SK-N-SH (cell line): ENCODE results near the gene HINT2. TPM values are rescaled to one million over a fixed set of nuclear protein-coding genes. Genes with fewer than 3 reads are reported as not detected.

ENCODE experiments used
- CTCF ChIA-PET: fragments of 300-600, 350-600 bp; formaldehyde crosslinking; extraction: SDS; loops from one replicate; lab custom pipeline; 2021; lab: Yijun Ruan, JAX
- POLR2A ChIA-PET: fragments of 350-600 bp; sonication (Branson Sonifier 250); formaldehyde crosslinking; extraction: SDS; loops from one replicate; lab custom pipeline; 2020; ENCODE audit warnings: antibody characterized with exemption, inconsistent platforms; lab: Yijun Ruan, JAX
- DNase-seq: peaks from one replicate; pipeline ENCODE4 v3.0.0; 2012
- H2AFZ ChIP-seq: fragments of 200-600 bp; sonication (generic); 2 replicates; pipeline ENCODE4 v1.8.1; 2016; ENCODE audit warnings: antibody characterized with exemption, mild to moderate bottlenecking, low read depth
- H3F3A ChIP-seq: fragments of 200-600 bp; sonication (generic); replicated peaks from 2 replicates; pipeline ENCODE3; 2016; ENCODE audit warnings: antibody characterized with exemption, mild to moderate bottlenecking; ENCODE audit not compliant: insufficient read depth
- H3K27ac ChIP-seq, 2 experiments: fragments of 200-500 bp in 1 of 2; fragments of 200-600 bp in 1 of 2; sonication (Bioruptor generic) in 1 of 2; sonication (generic), shearing (Covaris generic) in 1 of 2; 2 replicates each; pipeline versions ENCODE4 v1.5.1 to v1.6.1; 2014 to 2016; ENCODE audit warnings: low read depth in 2 of 2, inconsistent platforms in 1 of 2, low read length in 1 of 2, mild to moderate bottlenecking in 1 of 2, mixed read lengths in 1 of 2
- H3K27me3 ChIP-seq: fragments of 200-600 bp; sonication (generic), shearing (Covaris generic); 2 replicates; pipeline ENCODE4 v1.6.1; 2016; ENCODE audit warnings: mixed run types; ENCODE audit not compliant: insufficient read depth
- H3K36me3 ChIP-seq, 2 experiments: fragments of 200-500 bp in 1 of 2; fragments of 200-600 bp in 1 of 2; sonication (Bioruptor generic) in 1 of 2; sonication (generic) in 1 of 2; replicated peaks in 1 of 2; 2 replicates each; pipeline versions ENCODE3 to v1.5.1; 2014 to 2016; ENCODE audit warnings: low read length in 1 of 2, mild to moderate bottlenecking in 1 of 2; ENCODE audit not compliant: insufficient read depth in 2 of 2, control insufficient read depth in 1 of 2
- H3K4me1 ChIP-seq, 2 experiments: fragments of 200-500 bp in 1 of 2; fragments of 200-600 bp in 1 of 2; sonication (Bioruptor generic) in 1 of 2; sonication (generic), shearing (Covaris generic) in 1 of 2; 2 replicates each; pipeline versions ENCODE4 v1.5.1 to v1.6.1; 2014 to 2016; ENCODE audit warnings: low read depth in 1 of 2, low read length in 1 of 2, mixed run types in 1 of 2; ENCODE audit not compliant: insufficient read depth in 2 of 2, control insufficient read depth in 1 of 2
- H3K4me2 ChIP-seq: fragments of 200-600 bp; sonication (generic), shearing (Covaris generic); 2 replicates; pipeline ENCODE4 v1.6.1; 2017; ENCODE audit warnings: mixed run types
- H3K4me3 ChIP-seq, 2 experiments: fragments of 200-500 bp in 1 of 2; fragments of 200-600 bp in 1 of 2; sonication (Bioruptor generic) in 1 of 2; sonication (generic), shearing (Covaris generic) in 1 of 2; 2 replicates each; pipeline versions ENCODE4 v1.5.1 to v1.8.1; 2014 to 2016; ENCODE audit warnings: low read depth in 2 of 2, inconsistent platforms in 1 of 2, low read length in 1 of 2, mild to moderate bottlenecking in 1 of 2, mixed read lengths in 1 of 2, moderate library complexity in 1 of 2
- H3K79me2 ChIP-seq: fragments of 200-600 bp; sonication (generic); 2 replicates; pipeline ENCODE4 v1.8.1; 2017; ENCODE audit warnings: mild to moderate bottlenecking; ENCODE audit not compliant: insufficient read depth
- H3K9ac ChIP-seq: fragments of 200-600 bp; sonication (generic); 2 replicates; pipeline ENCODE4 v1.6.1; 2017; ENCODE audit warnings: mixed run types
- H3K9me2 ChIP-seq: fragments of 200-600 bp; sonication (generic); 2 replicates; pipeline ENCODE4 v1.6.1; 2017; ENCODE audit warnings: mixed run types
- H3K9me3 ChIP-seq: fragments of 200-600 bp; sonication (generic); 2 replicates; pipeline ENCODE4 v1.6.1; 2017; ENCODE audit warnings: mixed run types, mild to moderate bottlenecking, moderate library complexity
- H4K20me1 ChIP-seq: fragments of 200-600 bp; sonication (generic); 2 replicates; pipeline ENCODE4 v1.6.1; 2017; ENCODE audit warnings: mild to moderate bottlenecking, mixed run types; ENCODE audit not compliant: insufficient read depth
- EP300 ChIP-seq, 2 experiments: IDR thresholded peaks; 2 replicates each; pipeline versions ENCODE4 v1.4.0 to v1.6.1; 2012; ENCODE audit warnings: borderline replicate concordance in 1 of 2, low read depth in 1 of 2, low read length in 1 of 2
- FOSL2 ChIP-seq: IDR thresholded peaks from 2 replicates; pipeline ENCODE4 v1.4.0; 2012; ENCODE audit warnings: low read depth, mild to moderate bottlenecking, moderate library complexity, borderline replicate concordance
- FOXM1 ChIP-seq: IDR thresholded peaks from 2 replicates; pipeline ENCODE4 v1.4.0; 2012; ENCODE audit warnings: low read depth, mild to moderate bottlenecking
- GABPA ChIP-seq: IDR thresholded peaks from 2 replicates; pipeline ENCODE4 v1.4.0; 2012; ENCODE audit warnings: low read depth, mild to moderate bottlenecking
- GATA2 ChIP-seq: sonication (generic); formaldehyde crosslinking; IDR thresholded peaks from 2 replicates; pipeline ENCODE4 v1.5.0; 2020; ENCODE audit warnings: mild to moderate bottlenecking, missing genetic modification reagents
- RCOR1 ChIP-seq: fragments of 150-350 bp; IDR thresholded peaks from 2 replicates; pipeline ENCODE4 v1.6.1; 2017; ENCODE audit warnings: antibody characterized with exemption, low read length
- SMC3 ChIP-seq: IDR thresholded peaks from 2 replicates; pipeline ENCODE4 v1.6.1; 2012; ENCODE audit warnings: low read depth, low read length, improper control_type of control experiment
- TAF1 ChIP-seq: IDR thresholded peaks from 2 replicates; pipeline ENCODE4 v1.6.1; 2012; ENCODE audit warnings: low read depth, mild to moderate bottlenecking, low read length, moderate library complexity, borderline replicate concordance
- TCF12 ChIP-seq: IDR thresholded peaks from 2 replicates; pipeline ENCODE4 v1.4.0; 2012
- YY1 ChIP-seq: IDR thresholded peaks from 2 replicates; pipeline ENCODE4 v1.4.0; 2012; ENCODE audit warnings: low read depth, mild to moderate bottlenecking
- WGBS: methylation state at CpG from one replicate; pipeline ENCODE4 v1.1.6; 2017; ENCODE audit warnings: low lambda C conversion rate; 5-methylcytosine and 5-hydroxymethylcytosine counted together
- polyA plus RNA-seq, 3 experiments: library from polyadenylated mRNA; depleted of rRNA; stranded (reverse); fragments of >200 nt; gene quantifications; 2 replicates each; pipeline ENCODE4 v1.2.3, GENCODE V29; 2012
- TF ChIP-seq, protein P1 (sequence below): IDR thresholded peaks from 2 replicates; pipeline ENCODE4 v1.4.0; 2012; ENCODE audit warnings: low read depth, borderline replicate concordance
- TF ChIP-seq, protein P2 (sequence below): IDR thresholded peaks from 2 replicates; pipeline ENCODE4 v1.4.0; 2012; ENCODE audit warnings: low read depth
- TF ChIP-seq, protein P3 (sequence below): fragments of 200-600 bp; sonication (generic); IDR thresholded peaks from 2 replicates; pipeline ENCODE4 v1.6.1; 2017; ENCODE audit warnings: antibody characterized with exemption, mild to moderate bottlenecking, moderate library complexity
- TF ChIP-seq, protein P4 (sequence below): fragments of 150-350 bp; IDR thresholded peaks from 2 replicates; pipeline ENCODE4 v1.6.1; 2017; ENCODE audit warnings: antibody characterized with exemption, low read length, low read depth, borderline replicate concordance
- TF ChIP-seq, protein P5 (sequence below): IDR thresholded peaks from 2 replicates; pipeline ENCODE4 v1.6.1; 2012; ENCODE audit warnings: mild to moderate bottlenecking, low read depth, low read length, moderate library complexity

Gene HINT2
- polyA plus RNA-seq, 1 of the 3 experiments (the other 2 are of a cell fraction) = 57.2 TPM

DNA sequence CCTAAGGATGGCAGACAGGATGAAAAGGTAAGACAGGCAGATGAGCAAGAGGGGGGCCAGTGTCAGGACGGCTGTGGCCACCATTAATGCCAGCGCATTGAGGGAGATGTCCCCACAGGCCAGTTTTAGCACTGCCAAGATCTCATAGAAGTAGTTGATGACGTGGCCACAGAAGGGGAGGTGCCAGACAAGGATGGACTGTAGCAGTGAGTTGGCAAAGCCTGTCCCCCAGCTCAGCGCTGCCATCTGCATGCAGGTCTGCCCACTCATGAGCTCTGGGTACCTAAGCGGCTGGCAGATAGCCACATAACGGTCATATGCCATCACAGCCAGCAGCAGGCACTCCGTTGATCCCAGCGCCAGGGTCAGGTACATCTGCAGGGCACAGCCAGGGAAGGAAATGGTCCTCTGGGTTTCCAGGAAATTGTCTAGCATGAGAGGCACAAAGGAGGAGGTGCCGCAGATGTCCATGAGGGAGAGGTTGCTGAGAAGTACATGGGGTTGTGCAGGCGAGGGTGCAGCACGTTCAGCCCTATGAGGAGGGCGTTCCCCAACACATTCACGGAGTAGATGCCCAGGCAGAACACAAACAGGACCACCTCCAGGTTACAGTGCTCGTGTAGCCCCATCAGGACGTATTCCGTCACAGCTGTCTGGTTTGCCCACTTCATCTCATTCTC lies 44.6 kb upstream of the HINT2 start:
- no peaks in the 10 kb centered on the region for H3K36me3 ChIP-seq
- POLR2A ChIA-PET = no interaction called here
- H3K4me3 ChIP-seq = no peak overlapping the region
- no peaks in the 10 kb centered on the region for H3K9me3 ChIP-seq
- H3K27ac ChIP-seq = no peak overlapping the region
- WGBS = 54% methylated on average over 15 of the region's 16 CpGs
- H3K79me2 ChIP-seq = no peaks in the 10 kb centered on the region
- no peak overlapping the region for H2AFZ ChIP-seq
- peak; percentile 51 for DNase-seq
- no peaks in the 10 kb centered on the region; the same call in 1 of the 2 replicates for H3K27me3 ChIP-seq
- peaks cover 0 to 9% of the 10 kb centered on the region in 2 experiments; a peak in 1 of 4 replicates for H3K4me1 ChIP-seq
- no peaks in the 10 kb centered on the region for H3F3A ChIP-seq
- TF ChIP-seq, protein P1, sequence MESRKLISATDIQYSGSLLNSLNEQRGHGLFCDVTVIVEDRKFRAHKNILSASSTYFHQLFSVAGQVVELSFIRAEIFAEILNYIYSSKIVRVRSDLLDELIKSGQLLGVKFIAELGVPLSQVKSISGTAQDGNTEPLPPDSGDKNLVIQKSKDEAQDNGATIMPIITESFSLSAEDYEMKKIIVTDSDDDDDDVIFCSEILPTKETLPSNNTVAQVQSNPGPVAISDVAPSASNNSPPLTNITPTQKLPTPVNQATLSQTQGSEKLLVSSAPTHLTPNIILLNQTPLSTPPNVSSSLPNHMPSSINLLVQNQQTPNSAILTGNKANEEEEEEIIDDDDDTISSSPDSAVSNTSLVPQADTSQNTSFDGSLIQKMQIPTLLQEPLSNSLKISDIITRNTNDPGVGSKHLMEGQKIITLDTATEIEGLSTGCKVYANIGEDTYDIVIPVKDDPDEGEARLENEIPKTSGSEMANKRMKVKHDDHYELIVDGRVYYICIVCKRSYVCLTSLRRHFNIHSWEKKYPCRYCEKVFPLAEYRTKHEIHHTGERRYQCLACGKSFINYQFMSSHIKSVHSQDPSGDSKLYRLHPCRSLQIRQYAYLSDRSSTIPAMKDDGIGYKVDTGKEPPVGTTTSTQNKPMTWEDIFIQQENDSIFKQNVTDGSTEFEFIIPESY = no peak
- TF ChIP-seq EP300 (IDR thresholded peaks at IDR 0.05; ENCODE audit: borderline replicate concordance in 1 of 2, low read depth in 1 of 2, low read length in 1 of 2) (no peak), GATA2 (no peak), FOSL2 (no peak), FOXM1 (no peak), TCF12 (no peak), TAF1 (no peak), GABPA (no peak), RCOR1 (no peak), YY1 (no peak), SMC3 (no peak)
- TF ChIP-seq, protein P2, sequence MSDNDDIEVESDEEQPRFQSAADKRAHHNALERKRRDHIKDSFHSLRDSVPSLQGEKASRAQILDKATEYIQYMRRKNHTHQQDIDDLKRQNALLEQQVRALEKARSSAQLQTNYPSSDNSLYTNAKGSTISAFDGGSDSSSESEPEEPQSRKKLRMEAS = no peak
- TF ChIP-seq, protein P3, sequence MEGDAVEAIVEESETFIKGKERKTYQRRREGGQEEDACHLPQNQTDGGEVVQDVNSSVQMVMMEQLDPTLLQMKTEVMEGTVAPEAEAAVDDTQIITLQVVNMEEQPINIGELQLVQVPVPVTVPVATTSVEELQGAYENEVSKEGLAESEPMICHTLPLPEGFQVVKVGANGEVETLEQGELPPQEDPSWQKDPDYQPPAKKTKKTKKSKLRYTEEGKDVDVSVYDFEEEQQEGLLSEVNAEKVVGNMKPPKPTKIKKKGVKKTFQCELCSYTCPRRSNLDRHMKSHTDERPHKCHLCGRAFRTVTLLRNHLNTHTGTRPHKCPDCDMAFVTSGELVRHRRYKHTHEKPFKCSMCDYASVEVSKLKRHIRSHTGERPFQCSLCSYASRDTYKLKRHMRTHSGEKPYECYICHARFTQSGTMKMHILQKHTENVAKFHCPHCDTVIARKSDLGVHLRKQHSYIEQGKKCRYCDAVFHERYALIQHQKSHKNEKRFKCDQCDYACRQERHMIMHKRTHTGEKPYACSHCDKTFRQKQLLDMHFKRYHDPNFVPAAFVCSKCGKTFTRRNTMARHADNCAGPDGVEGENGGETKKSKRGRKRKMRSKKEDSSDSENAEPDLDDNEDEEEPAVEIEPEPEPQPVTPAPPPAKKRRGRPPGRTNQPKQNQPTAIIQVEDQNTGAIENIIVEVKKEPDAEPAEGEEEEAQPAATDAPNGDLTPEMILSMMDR = no peak
- TF ChIP-seq, protein P4, sequence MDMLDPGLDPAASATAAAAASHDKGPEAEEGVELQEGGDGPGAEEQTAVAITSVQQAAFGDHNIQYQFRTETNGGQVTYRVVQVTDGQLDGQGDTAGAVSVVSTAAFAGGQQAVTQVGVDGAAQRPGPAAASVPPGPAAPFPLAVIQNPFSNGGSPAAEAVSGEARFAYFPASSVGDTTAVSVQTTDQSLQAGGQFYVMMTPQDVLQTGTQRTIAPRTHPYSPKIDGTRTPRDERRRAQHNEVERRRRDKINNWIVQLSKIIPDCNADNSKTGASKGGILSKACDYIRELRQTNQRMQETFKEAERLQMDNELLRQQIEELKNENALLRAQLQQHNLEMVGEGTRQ = no peak
- TF ChIP-seq, protein P5, sequence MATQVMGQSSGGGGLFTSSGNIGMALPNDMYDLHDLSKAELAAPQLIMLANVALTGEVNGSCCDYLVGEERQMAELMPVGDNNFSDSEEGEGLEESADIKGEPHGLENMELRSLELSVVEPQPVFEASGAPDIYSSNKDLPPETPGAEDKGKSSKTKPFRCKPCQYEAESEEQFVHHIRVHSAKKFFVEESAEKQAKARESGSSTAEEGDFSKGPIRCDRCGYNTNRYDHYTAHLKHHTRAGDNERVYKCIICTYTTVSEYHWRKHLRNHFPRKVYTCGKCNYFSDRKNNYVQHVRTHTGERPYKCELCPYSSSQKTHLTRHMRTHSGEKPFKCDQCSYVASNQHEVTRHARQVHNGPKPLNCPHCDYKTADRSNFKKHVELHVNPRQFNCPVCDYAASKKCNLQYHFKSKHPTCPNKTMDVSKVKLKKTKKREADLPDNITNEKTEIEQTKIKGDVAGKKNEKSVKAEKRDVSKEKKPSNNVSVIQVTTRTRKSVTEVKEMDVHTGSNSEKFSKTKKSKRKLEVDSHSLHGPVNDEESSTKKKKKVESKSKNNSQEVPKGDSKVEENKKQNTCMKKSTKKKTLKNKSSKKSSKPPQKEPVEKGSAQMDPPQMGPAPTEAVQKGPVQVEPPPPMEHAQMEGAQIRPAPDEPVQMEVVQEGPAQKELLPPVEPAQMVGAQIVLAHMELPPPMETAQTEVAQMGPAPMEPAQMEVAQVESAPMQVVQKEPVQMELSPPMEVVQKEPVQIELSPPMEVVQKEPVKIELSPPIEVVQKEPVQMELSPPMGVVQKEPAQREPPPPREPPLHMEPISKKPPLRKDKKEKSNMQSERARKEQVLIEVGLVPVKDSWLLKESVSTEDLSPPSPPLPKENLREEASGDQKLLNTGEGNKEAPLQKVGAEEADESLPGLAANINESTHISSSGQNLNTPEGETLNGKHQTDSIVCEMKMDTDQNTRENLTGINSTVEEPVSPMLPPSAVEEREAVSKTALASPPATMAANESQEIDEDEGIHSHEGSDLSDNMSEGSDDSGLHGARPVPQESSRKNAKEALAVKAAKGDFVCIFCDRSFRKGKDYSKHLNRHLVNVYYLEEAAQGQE = no peak
- TF ChIP-seq, all 33 proteins: peak for 0
- CTCF ChIA-PET = interaction anchor here (1.0 to 4.9 kb wide), 7 partner anchors 12 to 70 kb away, joined by 3 to 25 read pairs (median 7); no protein-coding TSS in a partner anchor
- no peak overlapping the region for H3K4me2 ChIP-seq
- H3K9me2 ChIP-seq = no peaks in the 10 kb centered on the region
- H3K9ac ChIP-seq = no peak overlapping the region
- no peaks in the 10 kb centered on the region for H4K20me1 ChIP-seq
